GM12874 (cell line): ENCODE measurements around the gene SNRNP200.

Experiments used
- CTCF ChIP-seq: IDR thresholded peaks from 2 replicates; pipeline ENCODE4 v1.5.1; 2011; ENCODE audit warnings: low read depth, mild to moderate bottlenecking, control low read depth, low read length, moderate library complexity; ENCODE audit not compliant: insufficient read depth

Gene SNRNP200

DNA sequence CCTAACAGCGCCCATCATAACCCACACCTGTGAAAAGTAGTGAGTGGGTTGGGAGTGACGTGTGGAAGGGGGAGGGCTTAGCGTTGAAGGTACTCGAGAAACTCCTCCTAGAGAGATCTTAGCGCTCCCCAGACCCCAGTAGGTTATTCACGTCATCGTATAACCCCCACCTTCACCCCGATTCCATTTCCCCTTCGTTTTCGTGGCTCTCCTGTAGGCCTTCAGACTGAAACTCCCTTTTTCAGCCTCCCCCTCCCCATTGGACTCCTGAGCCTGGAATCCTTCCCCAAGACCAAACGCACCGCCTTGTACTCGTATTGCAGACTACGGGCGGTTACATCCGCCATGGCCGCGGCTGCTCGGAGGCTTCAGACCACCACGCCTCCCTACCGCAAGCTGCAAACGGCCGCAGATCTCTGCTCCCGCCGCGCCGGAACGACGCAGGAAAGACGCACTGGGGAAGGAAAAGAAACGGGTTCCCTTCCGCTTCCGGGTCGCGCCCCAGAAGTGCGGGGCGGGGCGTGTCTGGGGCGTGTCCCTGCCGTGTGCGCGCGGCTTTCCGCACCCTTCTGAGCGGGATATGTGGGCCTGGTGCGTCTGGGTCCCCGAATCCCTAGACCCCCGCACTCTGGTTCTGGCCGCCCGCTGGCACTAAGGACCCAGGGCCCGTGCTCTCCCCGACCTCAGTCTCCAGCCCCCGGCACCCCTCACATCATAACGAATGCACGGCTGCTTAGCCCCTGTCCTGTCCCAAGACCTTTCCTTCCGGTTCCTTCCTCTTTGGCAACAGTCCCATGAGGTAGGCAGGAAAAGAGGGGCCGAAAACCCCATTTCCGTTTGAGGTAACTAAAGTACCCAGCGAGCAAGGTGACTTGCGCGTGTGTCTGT, at the start of gene SNRNP200:
Gene SNRNP200 (minus strand): TSS at position 456 of the 888 bp plus-strand sequence. CDS start 109 bp downstream, at position 347.
- TF ChIP-seq CTCF, result no peak

GRCh38 chr2:96354492-96354891, 49.1 kb upstream of the SNRNP200 start:
- no peak for TF ChIP-seq CTCF

GRCh38 chr2:96353606-96354101, 48.3 kb upstream of the SNRNP200 start:
- TF ChIP-seq CTCF, result no peak

- TF ChIP-seq CTCF, result no peak
Observed at GRCh38 chr2:96353032-96353561, 47.8 kb upstream of the SNRNP200 start.

DNA sequence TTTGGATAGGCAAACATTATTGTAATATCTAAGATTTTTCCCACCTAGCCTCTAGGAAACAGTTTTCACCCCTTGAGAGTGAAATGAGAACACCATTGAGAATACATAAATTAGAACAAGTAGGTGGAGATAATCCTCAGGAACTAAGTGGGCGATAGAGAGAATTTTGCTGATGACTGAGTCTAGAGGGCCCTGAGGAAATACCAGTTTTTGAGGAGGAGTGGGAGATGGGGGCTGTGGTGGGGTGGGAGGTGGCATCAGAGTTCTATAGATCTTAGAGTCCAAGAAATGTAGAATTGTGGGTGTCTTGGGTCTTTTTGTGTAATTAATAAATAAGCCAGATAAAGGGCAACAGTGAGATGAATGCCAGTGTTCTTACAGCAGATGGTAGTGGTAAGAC, 42.0 kb upstream of the SNRNP200 start:
- no peak for TF ChIP-seq CTCF

- TF ChIP-seq CTCF, result no peak
Observed at GRCh38 chr2:96345868-96346462, 40.6 kb upstream of the SNRNP200 start.

GRCh38 chr2:96345438-96345837, 40.1 kb upstream of the SNRNP200 start:
- TF ChIP-seq CTCF, result 0 out of 2 replicates have a peak, but pooled peaks have one; percentile 7
